Measurements from ENCODE around the gene FATE1. TPM values are rescaled to one million over a fixed set of nuclear protein-coding genes. Genes with fewer than 3 reads are reported as not detected.

The FATE1 gene
- not detected for total RNA-seq

- Mint-ChIP-seq H3K4me3 (no peak within 1 kb of the TSS), H3K27me3 (peaks cover 6% of the 10 kb centered on the region)
- ATAC-seq = no peak
These were observed at the start of gene FATE1 for GRCh38 chrX:151715752-151716151. TSS of gene FATE1 (plus strand) at chrX:151716035. CDS start at chrX:151716120, 85 bp downstream.

GRCh38 chrX:151675121-151675746 is 40.6 kb upstream of the FATE1 start:
- ATAC-seq (no peak), DNase-seq (no peak)
- intact Hi-C loops (cut with DNase I, micrococcal nuclease) = no loop called here
- H3K9me3 Mint-ChIP-seq (ENCODE audit: low read depth) = no peaks in the 10 kb centered on the region
- no peaks in the 10 kb centered on the region for H3K4me1 Mint-ChIP-seq
- peaks cover 3% of the 10 kb centered on the region for H3K27me3 Mint-ChIP-seq
- no peak overlapping the region for H3K27ac Mint-ChIP-seq
- H3K36me3 Mint-ChIP-seq (ENCODE audit: low read depth) = no peaks in the 10 kb centered on the region
- ChIA-PET POLR2A (no interaction called here), CTCF (no interaction called here)
- no peak overlapping the region for H3K4me3 Mint-ChIP-seq

More at GRCh38 chrX:151715752-151716151, at the start of gene FATE1:
- POLR2A ChIA-PET = no interaction called here
- H3K9me3 Mint-ChIP-seq (ENCODE audit: low read depth) = no peaks in the 10 kb centered on the region
- H3K4me1 Mint-ChIP-seq = no peaks in the 10 kb centered on the region
- intact Hi-C loops (cut with DNase I, micrococcal nuclease) = no loop called here
- no peaks in the 10 kb centered on the region for H3K36me3 Mint-ChIP-seq (ENCODE audit: low read depth)
- CTCF ChIA-PET = no interaction called here
- no peak within 1 kb of the TSS for H3K27ac Mint-ChIP-seq
- no peak for DNase-seq

GRCh38 chrX:151676196-151676595 is 39.6 kb upstream of the FATE1 start:
- Mint-ChIP-seq H3K27ac (no peak overlapping the region), H3K9me3 (ENCODE audit: low read depth) (no peaks in the 10 kb centered on the region), H3K4me3 (no peak overlapping the region), H3K27me3 (peaks cover 5% of the 10 kb centered on the region), H3K4me1 (no peaks in the 10 kb centered on the region), H3K36me3 (ENCODE audit: low read depth) (no peaks in the 10 kb centered on the region)
- ATAC-seq (no peak), DNase-seq (no peak)
- CTCF ChIA-PET = no interaction called here
- POLR2A ChIA-PET = no interaction called here
- intact Hi-C loops (cut with DNase I, micrococcal nuclease) = no loop called here

GRCh38 chrX:151679798-151680402 is 35.9 kb upstream of the FATE1 start:
- H3K27me3 Mint-ChIP-seq = peaks cover 13% of the 10 kb centered on the region
- no peak for DNase-seq
- intact Hi-C loops (cut with DNase I, micrococcal nuclease) = loop anchor here (5.0 kb wide), 4 partner anchors 173 to 908 kb away; no protein-coding TSS in a partner anchor
- no peaks in the 10 kb centered on the region for H3K36me3 Mint-ChIP-seq (ENCODE audit: low read depth)
- no peaks in the 10 kb centered on the region for H3K4me1 Mint-ChIP-seq
- no peak for ATAC-seq
- POLR2A ChIA-PET = no interaction called here
- H3K4me3 Mint-ChIP-seq = no peak overlapping the region
- CTCF ChIA-PET = interaction anchor here (1.5 kb wide), 1 partner anchor 528 kb away, joined by 6 read pairs; no protein-coding TSS in a partner anchor
- no peak overlapping the region for H3K27ac Mint-ChIP-seq
- no peaks in the 10 kb centered on the region for H3K9me3 Mint-ChIP-seq (ENCODE audit: low read depth)

GRCh38 chrX:151680805-151681204 is 35.0 kb upstream of the FATE1 start:
- peak; percentile 63 for ATAC-seq
- CTCF ChIA-PET = interaction anchor here (0.6 to 1.8 kb wide), 5 partner anchors 176 to 596 kb away, joined by 3 to 6 read pairs (median 4); no protein-coding TSS in a partner anchor
- Mint-ChIP-seq H3K4me1 (no peaks in the 10 kb centered on the region), H3K36me3 (ENCODE audit: low read depth) (no peaks in the 10 kb centered on the region), H3K4me3 (no peak overlapping the region), H3K27me3 (peaks cover 13% of the 10 kb centered on the region), H3K27ac (no peak overlapping the region), H3K9me3 (ENCODE audit: low read depth) (no peaks in the 10 kb centered on the region)
- POLR2A ChIA-PET = no interaction called here
- DNase-seq = peak; percentile 75
- intact Hi-C loops (cut with DNase I, micrococcal nuclease) = loop anchor here (1.0 to 5.0 kb wide), 5 partner anchors 174 to 909 kb away; no protein-coding TSS in a partner anchor

- intact Hi-C loops (cut with DNase I, micrococcal nuclease) = no loop called here
- no peaks in the 10 kb centered on the region for H3K9me3 Mint-ChIP-seq (ENCODE audit: low read depth)
These were observed 28.2 kb upstream of the FATE1 start for GRCh38 chrX:151687635-151688034.

GRCh38 chrX:151688695-151689094 is 27.1 kb upstream of the FATE1 start:
- H3K27ac Mint-ChIP-seq = no peak overlapping the region
- no peaks in the 10 kb centered on the region for H3K4me1 Mint-ChIP-seq
- no peaks in the 10 kb centered on the region for H3K36me3 Mint-ChIP-seq (ENCODE audit: low read depth)
- CTCF ChIA-PET = no interaction called here
- no peak overlapping the region for H3K4me3 Mint-ChIP-seq
- POLR2A ChIA-PET = no interaction called here
- DNase-seq (no peak), ATAC-seq (no peak)
- H3K9me3 Mint-ChIP-seq (ENCODE audit: low read depth) = no peaks in the 10 kb centered on the region
- intact Hi-C loops (cut with DNase I, micrococcal nuclease) = no loop called here
- peaks cover 6% of the 10 kb centered on the region for H3K27me3 Mint-ChIP-seq

More at GRCh38 chrX:151687635-151688034, 28.2 kb upstream of the FATE1 start:
- ChIA-PET POLR2A (no interaction called here), CTCF (interaction anchor here (1.0 kb wide), 1 partner anchor 536 kb away, joined by 3 read pairs; no protein-coding TSS in a partner anchor)
- Mint-ChIP-seq H3K4me1 (no peaks in the 10 kb centered on the region), H3K4me3 (no peak overlapping the region), H3K27me3 (peaks cover 4% of the 10 kb centered on the region), H3K36me3 (ENCODE audit: low read depth) (no peaks in the 10 kb centered on the region), H3K27ac (no peak overlapping the region)
- ATAC-seq = no peak
- no peak for DNase-seq

- H3K9me3 Mint-ChIP-seq (ENCODE audit: low read depth) = no peaks in the 10 kb centered on the region
- peaks cover 15% of the 10 kb centered on the region for H3K27me3 Mint-ChIP-seq
- ChIA-PET POLR2A (no interaction called here), CTCF (no interaction called here)
- DNase-seq (no peak), ATAC-seq (no peak)
- H3K27ac Mint-ChIP-seq = no peak overlapping the region
- intact Hi-C loops (cut with DNase I, micrococcal nuclease) = no loop called here
- no peaks in the 10 kb centered on the region for H3K36me3 Mint-ChIP-seq (ENCODE audit: low read depth)
- no peak overlapping the region for H3K4me3 Mint-ChIP-seq
- H3K4me1 Mint-ChIP-seq = no peaks in the 10 kb centered on the region
These were observed 23.0 kb upstream of the FATE1 start for GRCh38 chrX:151692825-151693224.

GRCh38 chrX:151694121-151694520 is 21.7 kb upstream of the FATE1 start:
- no peaks in the 10 kb centered on the region for H3K36me3 Mint-ChIP-seq (ENCODE audit: low read depth)
- no peak for ATAC-seq
- no peak overlapping the region for H3K27ac Mint-ChIP-seq
- H3K4me3 Mint-ChIP-seq = no peak overlapping the region
- ChIA-PET POLR2A (no interaction called here), CTCF (no interaction called here)
- intact Hi-C loops (cut with DNase I, micrococcal nuclease) = no loop called here
- no peaks in the 10 kb centered on the region for H3K4me1 Mint-ChIP-seq
- no peaks in the 10 kb centered on the region for H3K9me3 Mint-ChIP-seq (ENCODE audit: low read depth)
- H3K27me3 Mint-ChIP-seq = peaks cover 15% of the 10 kb centered on the region
- DNase-seq = no peak

- H3K9me3 Mint-ChIP-seq (ENCODE audit: low read depth) = no peaks in the 10 kb centered on the region
- DNase-seq (no peak), ATAC-seq (no peak)
- H3K27me3 Mint-ChIP-seq = peaks cover 15% of the 10 kb centered on the region
- ChIA-PET POLR2A (no interaction called here), CTCF (no interaction called here)
- no peaks in the 10 kb centered on the region for H3K4me1 Mint-ChIP-seq
- no peak within 1 kb of the TSS for H3K27ac Mint-ChIP-seq
- H3K4me3 Mint-ChIP-seq = no peak within 1 kb of the TSS
- H3K36me3 Mint-ChIP-seq (ENCODE audit: low read depth) = no peaks in the 10 kb centered on the region
- intact Hi-C loops (cut with DNase I, micrococcal nuclease) = no loop called here
These were observed 20.9 kb upstream of the FATE1 start, which contains the start of gene PRRG3 for GRCh38 chrX:151694661-151695582. TSS of gene PRRG3 (plus strand) at chrX:151695458. CDS start at chrX:151698815, 3,357 bp downstream.

GRCh38 chrX:151695583-151696340 is 20.1 kb upstream of the FATE1 start:
- intact Hi-C loops (cut with DNase I, micrococcal nuclease) = no loop called here
- DNase-seq (no peak), ATAC-seq (no peak)
- Mint-ChIP-seq H3K27me3 (peaks cover 15% of the 10 kb centered on the region), H3K4me1 (no peaks in the 10 kb centered on the region), H3K36me3 (ENCODE audit: low read depth) (no peaks in the 10 kb centered on the region), H3K27ac (no peak overlapping the region), H3K9me3 (ENCODE audit: low read depth) (no peaks in the 10 kb centered on the region), H3K4me3 (no peak overlapping the region)
- POLR2A ChIA-PET = no interaction called here
- CTCF ChIA-PET = no interaction called here

Measured in activated CD4-positive, alpha-beta T cell treated with anti-CD3 and anti-CD28 coated beads for 36 hours (primary cell).